Liver (tissue), 9 donors: ENCODE measurements around the gene IRF2. TPM values are rescaled to one million over a fixed set of nuclear protein-coding genes. Genes with fewer than 3 reads are reported as not detected.

Experiments
- DNase-seq: peaks from one replicate; pipeline ENCODE4 v3.0.0-alpha.2; 2017; ENCODE audit warnings: low spot score
- H3K27ac ChIP-seq, 2 donors: one replicate each; pipeline ENCODE4 v1.7.0; 2013; ENCODE audit warnings: inconsistent platforms in 2 of 2, low read length in 2 of 2, control low read depth in 1 of 2, low read depth in 1 of 2, mild to moderate bottlenecking in 1 of 2
- H3K27me3 ChIP-seq, 4 donors: one replicate each; pipeline versions ENCODE4 v1.6.1 to v1.7.0; 2013; ENCODE audit warnings: low read length in 3 of 4, inconsistent platforms in 1 of 4, mild to moderate bottlenecking in 1 of 4, moderate library complexity in 1 of 4; ENCODE audit not compliant: control insufficient read depth in 4 of 4, insufficient read depth in 4 of 4
- H3K36me3 ChIP-seq, 4 donors: one replicate each; pipeline versions ENCODE4 v1.6.1 to v1.7.0; 2013; ENCODE audit warnings: low read length in 3 of 4, mild to moderate bottlenecking in 3 of 4, low read depth in 1 of 4, moderate library complexity in 1 of 4; ENCODE audit not compliant: control insufficient read depth in 4 of 4, insufficient read depth in 3 of 4
- H3K4me1 ChIP-seq, 4 donors: one replicate each; pipeline versions ENCODE4 v1.6.1 to v1.7.0; 2013; ENCODE audit warnings: low read length in 3 of 4, mild to moderate bottlenecking in 3 of 4, moderate library complexity in 1 of 4; ENCODE audit not compliant: control insufficient read depth in 4 of 4, insufficient read depth in 4 of 4
- H3K4me3 ChIP-seq, 3 donors: one replicate each; pipeline versions ENCODE4 v1.6.1 to v1.7.0; 2013; ENCODE audit warnings: low read length in 3 of 3, control low read depth in 1 of 3, low read depth in 1 of 3, mild to moderate bottlenecking in 1 of 3
- H3K9ac ChIP-seq, 2 donors: one replicate each; pipeline ENCODE4 v1.7.0; 2013; ENCODE audit warnings: low read length in 2 of 2, mild to moderate bottlenecking in 2 of 2, moderate library complexity in 2 of 2, control low read depth in 1 of 2, low read depth in 1 of 2
- H3K9me3 ChIP-seq, 4 donors: one replicate each; pipeline versions ENCODE4 v1.6.1 to v1.7.0; 2013; ENCODE audit warnings: low read length in 3 of 4; ENCODE audit not compliant: control insufficient read depth in 4 of 4
- ATF3 ChIP-seq: IDR thresholded peaks from 2 replicates; pipeline ENCODE4 v1.6.1; 2016; ENCODE audit warnings: antibody characterized with exemption
- CTCF ChIP-seq: fragments of 150-350 bp; IDR thresholded peaks from 2 replicates; pipeline ENCODE4 v1.5.1; 2017; ENCODE audit warnings: improper control_type of control experiment, low read depth, low read length; ENCODE audit not compliant: missing input control
- EGR1 ChIP-seq, 2 donors: IDR thresholded peaks; 2 replicates each; pipeline ENCODE4 v1.6.1; 2016 to 2018; ENCODE audit warnings: antibody characterized with exemption in 2 of 2, low read depth in 2 of 2
- FOXA1 ChIP-seq: IDR thresholded peaks from 2 replicates; pipeline ENCODE4 v1.6.1; 2016; ENCODE audit warnings: antibody characterized with exemption
- FOXA2 ChIP-seq: IDR thresholded peaks from 2 replicates; pipeline ENCODE4 v1.6.1; 2016; ENCODE audit warnings: antibody characterized with exemption
- GABPA ChIP-seq, 2 donors: IDR thresholded peaks in 1 of 2; conservative IDR thresholded peaks in 1 of 2; 2 replicates each; pipeline ENCODE4 v1.6.1; 2016; ENCODE audit warnings: antibody characterized with exemption in 2 of 2, mild to moderate bottlenecking in 1 of 2, moderate library complexity in 1 of 2
- HNF4A ChIP-seq, 2 donors: conservative IDR thresholded peaks; 2 replicates each; pipeline ENCODE4 v1.6.1; 2016; ENCODE audit warnings: antibody characterized with exemption in 2 of 2, mild to moderate bottlenecking in 2 of 2
- HNF4G ChIP-seq: IDR thresholded peaks from 2 replicates; pipeline ENCODE4 v1.6.1; 2016; ENCODE audit warnings: antibody characterized with exemption
- JUND ChIP-seq, 2 donors: IDR thresholded peaks; 2 replicates each; pipeline ENCODE4 v1.6.1; 2016; ENCODE audit warnings: antibody characterized with exemption in 2 of 2
- MAX ChIP-seq: IDR thresholded peaks from 2 replicates; pipeline ENCODE4 v1.6.1; 2016; ENCODE audit warnings: antibody characterized with exemption
- NR2F2 ChIP-seq: IDR thresholded peaks from 2 replicates; pipeline ENCODE4 v1.6.1; 2016; ENCODE audit warnings: antibody characterized with exemption
- RAD21 ChIP-seq, 2 donors: IDR thresholded peaks; 2 replicates each; pipeline ENCODE4 v1.6.1; 2016; ENCODE audit warnings: antibody characterized with exemption in 2 of 2, mild to moderate bottlenecking in 2 of 2
- REST ChIP-seq: IDR thresholded peaks from 2 replicates; pipeline ENCODE4 v1.6.1; 2016; ENCODE audit warnings: antibody characterized with exemption, mild to moderate bottlenecking
- RXRA ChIP-seq, 2 donors: IDR thresholded peaks; 2 replicates each; pipeline ENCODE4 v1.6.1; 2017 to 2018; ENCODE audit warnings: antibody characterized with exemption in 2 of 2, mild to moderate bottlenecking in 1 of 2
- SP1 ChIP-seq: IDR thresholded peaks from 2 replicates; pipeline ENCODE4 v1.6.1; 2018; ENCODE audit warnings: antibody characterized with exemption, mild to moderate bottlenecking
- YY1 ChIP-seq: IDR thresholded peaks from 2 replicates; pipeline ENCODE4 v1.6.1; 2016; ENCODE audit warnings: antibody characterized with exemption, mild to moderate bottlenecking
- ZBTB33 ChIP-seq: IDR thresholded peaks from 2 replicates; pipeline ENCODE4 v1.6.1; 2016; ENCODE audit warnings: antibody characterized with exemption
- WGBS: extraction: QIAGEN DNeasy Blood & Tissue Kit; methylation state at CpG from one replicate; pipeline ENCODE4 v1.1.7; 2013; 5-methylcytosine and 5-hydroxymethylcytosine counted together
- polyA plus RNA-seq, 2 donors: library from polyadenylated mRNA; stranded (reverse) in 1 of 2; unstranded in 1 of 2; fragments of 200-250 nt in 1 of 2; fragments of >200 nt in 1 of 2; fragmentation: Nextera tagmentation in 1 of 2; extraction: Ambion mirVana in 1 of 2; gene quantifications; one replicate each; pipeline versions ENCODE4 v1.2.1 to v1.2.3, GENCODE V29; 2013 to 2015
- total RNA-seq, 2 donors: library from RNA; depleted of rRNA; stranded (reverse); fragments of >200 nt; gene quantifications; one replicate each; pipeline ENCODE4 v1.2.3, GENCODE V29; 2014
- donor health status: healthy.
- donor health status: healthy.
- donor health status: healthy.
- donor health status: healthy.
- donor health status: healthy.

The IRF2 gene
- total and polyA plus RNA-seq, 4 donors = 12.9 to 25.5 (median 22.2) TPM

- TF ChIP-seq SP1 = no peak
- TF ChIP-seq REST = no peak
- no peak for TF ChIP-seq RAD21 (IDR thresholded peaks at IDR 0.05)
- Histone ChIP-seq H3K9ac (no peak overlapping the region), H3K27me3 (no peaks in the 10 kb centered on the region), H3K36me3 (no peaks in the 10 kb centered on the region), H3K27ac (no peak overlapping the region), H3K4me3 (no peak overlapping the region), H3K4me1 (no peaks in the 10 kb centered on the region), H3K9me3 (no peaks in the 10 kb centered on the region)
- no peak for DNase-seq
- WGBS = 95% methylated on average over 10 of the region's 10 CpGs
Measured at GRCh38 chr4:184498598-184498997, 24.2 kb upstream of the IRF2 start.

- H3K4me3 ChIP-seq = no peak overlapping the region
- no peak for DNase-seq
- no peak overlapping the region for H3K9ac ChIP-seq
- no peaks in the 10 kb centered on the region for H3K36me3 ChIP-seq
- TF ChIP-seq FOXA1 (no peak), HNF4A (conservative IDR thresholded peaks at IDR 0.05) (no peak), ATF3 (no peak), JUND (IDR thresholded peaks at IDR 0.05) (no peak), EGR1 (IDR thresholded peaks at IDR 0.05; ENCODE audit: low read depth in 2 of 2) (no peak), SP1 (no peak)
- no peaks in the 10 kb centered on the region for H3K9me3 ChIP-seq
- no peak overlapping the region for H3K27ac ChIP-seq
- H3K4me1 ChIP-seq = no peaks in the 10 kb centered on the region
- H3K27me3 ChIP-seq = no peaks in the 10 kb centered on the region
- WGBS = 93% methylated on average over 8 of the region's 8 CpGs
Measured at GRCh38 chr4:184489771-184490170, 15.4 kb upstream of the IRF2 start.

- Histone ChIP-seq H3K9ac (no peak overlapping the region), H3K27me3 (no peaks in the 10 kb centered on the region), H3K27ac (no peak overlapping the region), H3K9me3 (no peaks in the 10 kb centered on the region), H3K36me3 (no peaks in the 10 kb centered on the region), H3K4me1 (no peaks in the 10 kb centered on the region), H3K4me3 (no peak overlapping the region)
- WGBS = 92% methylated on average over 9 of the region's 9 CpGs
- TF ChIP-seq GABPA (IDR thresholded peaks at IDR 0.05 in 1 of 2, conservative IDR thresholded peaks at IDR 0.05 in 1 of 2) (no peak), HNF4A (conservative IDR thresholded peaks at IDR 0.05) (no peak), CTCF (no peak), ZBTB33 (no peak), RXRA (IDR thresholded peaks at IDR 0.05) (no peak), FOXA2 (no peak), NR2F2 (no peak), MAX (no peak), YY1 (no peak), HNF4G (no peak), FOXA1 (no peak), REST (no peak), SP1 (no peak), EGR1 (IDR thresholded peaks at IDR 0.05; ENCODE audit: low read depth in 2 of 2) (no peak)
- no peak for DNase-seq
Measured at GRCh38 chr4:184487503-184487902, 13.2 kb upstream of the IRF2 start.
